ENCODE results near the gene WSB1.

The WSB1 gene

DNA sequence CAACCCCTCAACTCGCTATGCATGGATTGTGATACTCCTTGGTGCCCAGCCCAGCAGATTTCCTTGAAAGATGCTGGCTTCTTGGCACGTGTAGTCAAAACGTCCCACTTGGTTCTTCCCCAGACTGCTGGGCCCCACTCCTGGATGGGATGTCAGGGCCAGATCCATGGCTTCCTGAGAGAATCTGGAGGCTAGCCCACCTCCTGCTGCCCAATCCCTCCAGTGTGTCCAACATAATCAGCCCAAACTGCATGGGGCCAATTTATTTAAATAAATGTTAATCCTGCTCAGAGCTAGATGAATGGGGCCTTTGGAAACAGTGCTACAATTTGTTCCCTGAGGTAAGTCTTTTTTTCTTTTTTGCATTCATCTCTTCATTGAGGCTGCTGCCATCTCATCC, 49.4 kb downstream of the WSB1 start:
- Histone ChIP-seq H3K4me1 (ENCODE audit: control insufficient read depth in 1 of 2, insufficient read depth in 2 of 2, low read length in 2 of 2) (peaks cover under 1 to 4% of the 10 kb centered on the region in 2 donors), H3K27ac (ENCODE audit: low read depth, low read length) (no peak overlapping the region), H3K27me3 (ENCODE audit: control insufficient read depth in 1 of 2, insufficient read depth in 2 of 2, low read length in 2 of 2) (no peaks in the 10 kb centered on the region), H3K36me3 (ENCODE audit: control insufficient read depth in 1 of 2, insufficient read depth in 2 of 2, low read length in 2 of 2) (no peaks in the 10 kb centered on the region), H3K4me3 (ENCODE audit: low read depth in 1 of 2, low read length in 2 of 2) (no peak overlapping the region), H3K9me3 (ENCODE audit: control insufficient read depth in 1 of 2, low read length in 2 of 2) (no peaks in the 10 kb centered on the region), H3K9ac (ENCODE audit: low read depth in 1 of 2, low read length in 2 of 2) (no peak overlapping the region)

DNA sequence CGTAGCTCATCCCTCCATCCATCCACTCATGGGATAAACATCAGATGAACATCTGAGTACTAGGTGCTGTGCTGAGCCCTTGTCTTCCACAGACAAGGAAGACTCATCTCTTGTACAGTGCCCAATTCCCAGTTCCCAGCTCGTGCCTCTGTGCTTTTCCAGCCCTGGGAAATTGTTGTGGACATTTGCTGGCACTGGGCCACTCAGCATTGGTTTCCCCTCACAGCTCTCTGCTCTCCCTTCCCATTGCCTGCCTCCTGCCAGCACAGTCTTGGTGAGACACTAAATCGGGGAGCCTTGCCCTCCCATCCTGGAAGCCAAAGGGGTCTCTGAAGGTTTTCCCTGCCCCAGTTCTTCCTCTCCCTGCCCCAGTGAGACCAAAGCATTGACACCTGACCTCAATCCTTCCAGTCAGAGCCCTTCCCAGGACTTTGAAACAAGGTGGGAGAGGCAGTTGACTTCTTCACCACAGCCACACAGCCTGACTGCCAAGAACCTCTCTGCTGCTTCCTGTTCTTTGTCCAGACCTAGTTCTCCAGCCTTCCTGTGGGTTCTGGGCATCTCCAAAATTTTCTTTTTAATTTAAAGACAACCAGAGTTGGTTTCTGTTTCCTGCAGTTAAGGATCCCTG, 50.2 kb downstream of the WSB1 start:
- H3K27ac ChIP-seq (ENCODE audit: low read depth, low read length): no peak overlapping the region
- no peaks in the 10 kb centered on the region for H3K9me3 ChIP-seq (ENCODE audit: control insufficient read depth in 1 of 2, low read length in 2 of 2)
- no peak overlapping the region for H3K9ac ChIP-seq (ENCODE audit: low read depth in 1 of 2, low read length in 2 of 2)
- no peaks in the 10 kb centered on the region for H3K27me3 ChIP-seq (ENCODE audit: control insufficient read depth in 1 of 2, insufficient read depth in 2 of 2, low read length in 2 of 2)
- no peak overlapping the region for H3K4me3 ChIP-seq (ENCODE audit: low read depth in 1 of 2, low read length in 2 of 2)
- peaks cover 3 to 8% of the 10 kb centered on the region in 2 donors for H3K4me1 ChIP-seq (ENCODE audit: control insufficient read depth in 1 of 2, insufficient read depth in 2 of 2, low read length in 2 of 2)
- no peaks in the 10 kb centered on the region for H3K36me3 ChIP-seq (ENCODE audit: control insufficient read depth in 1 of 2, insufficient read depth in 2 of 2, low read length in 2 of 2)

GRCh38 chr17:27345141-27345904, 51.4 kb downstream of the WSB1 start:
- Histone ChIP-seq H3K9me3 (ENCODE audit: control insufficient read depth in 1 of 2, low read length in 2 of 2) (no peaks in the 10 kb centered on the region), H3K9ac (ENCODE audit: low read depth in 1 of 2, low read length in 2 of 2) (no peak overlapping the region), H3K36me3 (ENCODE audit: control insufficient read depth in 1 of 2, insufficient read depth in 2 of 2, low read length in 2 of 2) (no peaks in the 10 kb centered on the region), H3K4me1 (ENCODE audit: control insufficient read depth in 1 of 2, insufficient read depth in 2 of 2, low read length in 2 of 2) (peaks cover 3 to 8% of the 10 kb centered on the region in 2 donors), H3K27ac (ENCODE audit: low read depth, low read length) (no peak overlapping the region), H3K27me3 (ENCODE audit: control insufficient read depth in 1 of 2, insufficient read depth in 2 of 2, low read length in 2 of 2) (no peaks in the 10 kb centered on the region), H3K4me3 (ENCODE audit: low read depth in 1 of 2, low read length in 2 of 2) (no peak overlapping the region)

DNA sequence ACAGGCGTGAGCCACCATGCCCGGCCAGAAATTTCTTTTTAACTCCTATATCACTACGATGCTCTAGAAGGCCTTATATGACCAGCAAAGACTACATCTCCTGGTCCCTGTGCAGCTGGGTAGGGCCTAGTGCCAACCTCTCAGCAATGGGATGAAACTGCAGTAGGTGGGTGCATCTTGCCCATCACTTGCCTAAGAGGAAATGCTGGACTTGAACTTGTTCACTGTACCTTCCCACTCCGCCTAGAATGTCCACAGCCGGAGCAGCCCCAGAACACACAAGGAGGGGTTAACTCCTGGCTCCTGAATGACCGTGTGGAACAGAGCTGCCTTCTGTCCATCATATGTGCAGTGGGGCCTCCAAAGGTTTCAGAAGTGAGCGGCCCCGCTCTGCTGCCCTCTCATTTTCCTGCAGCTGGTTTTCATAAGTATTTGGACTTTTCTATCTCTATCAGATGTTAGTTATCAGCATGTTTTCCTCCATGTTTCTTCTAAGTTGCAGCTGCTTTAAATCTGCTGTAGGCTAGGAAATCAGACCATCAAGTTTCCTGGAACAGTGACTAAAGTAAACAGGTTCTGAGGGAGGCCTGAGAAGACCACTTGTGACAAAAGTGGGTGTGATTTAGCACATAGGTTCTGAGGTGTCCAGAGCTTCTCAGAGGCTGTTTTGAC, 52.5 kb downstream of the WSB1 start:
- H3K27ac ChIP-seq (ENCODE audit: low read depth, low read length): no peak overlapping the region
- no peaks in the 10 kb centered on the region for H3K9me3 ChIP-seq (ENCODE audit: control insufficient read depth in 1 of 2, low read length in 2 of 2)
- H3K36me3 ChIP-seq (ENCODE audit: control insufficient read depth in 1 of 2, insufficient read depth in 2 of 2, low read length in 2 of 2): no peaks in the 10 kb centered on the region
- peaks cover 3 to 8% of the 10 kb centered on the region in 2 donors for H3K4me1 ChIP-seq (ENCODE audit: control insufficient read depth in 1 of 2, insufficient read depth in 2 of 2, low read length in 2 of 2)
- no peaks in the 10 kb centered on the region for H3K27me3 ChIP-seq (ENCODE audit: control insufficient read depth in 1 of 2, insufficient read depth in 2 of 2, low read length in 2 of 2)
- H3K4me3 ChIP-seq (ENCODE audit: low read depth in 1 of 2, low read length in 2 of 2): no peak overlapping the region
- H3K9ac ChIP-seq (ENCODE audit: low read depth in 1 of 2, low read length in 2 of 2): no peak overlapping the region

- H3K4me3 ChIP-seq (ENCODE audit: low read depth in 1 of 2, low read length in 2 of 2): no peak overlapping the region
- peaks cover 8% of the 10 kb centered on the region in 2 donors for H3K4me1 ChIP-seq (ENCODE audit: control insufficient read depth in 1 of 2, insufficient read depth in 2 of 2, low read length in 2 of 2)
- no peak overlapping the region for H3K9ac ChIP-seq (ENCODE audit: low read depth in 1 of 2, low read length in 2 of 2)
- no peaks in the 10 kb centered on the region for H3K27me3 ChIP-seq (ENCODE audit: control insufficient read depth in 1 of 2, insufficient read depth in 2 of 2, low read length in 2 of 2)
- H3K9me3 ChIP-seq (ENCODE audit: control insufficient read depth in 1 of 2, low read length in 2 of 2): no peaks in the 10 kb centered on the region
- H3K36me3 ChIP-seq (ENCODE audit: control insufficient read depth in 1 of 2, insufficient read depth in 2 of 2, low read length in 2 of 2): no peaks in the 10 kb centered on the region
- no peak overlapping the region for H3K27ac ChIP-seq (ENCODE audit: low read depth, low read length)
Measured at GRCh38 chr17:27348196-27348595, 54.3 kb downstream of the WSB1 start.

DNA sequence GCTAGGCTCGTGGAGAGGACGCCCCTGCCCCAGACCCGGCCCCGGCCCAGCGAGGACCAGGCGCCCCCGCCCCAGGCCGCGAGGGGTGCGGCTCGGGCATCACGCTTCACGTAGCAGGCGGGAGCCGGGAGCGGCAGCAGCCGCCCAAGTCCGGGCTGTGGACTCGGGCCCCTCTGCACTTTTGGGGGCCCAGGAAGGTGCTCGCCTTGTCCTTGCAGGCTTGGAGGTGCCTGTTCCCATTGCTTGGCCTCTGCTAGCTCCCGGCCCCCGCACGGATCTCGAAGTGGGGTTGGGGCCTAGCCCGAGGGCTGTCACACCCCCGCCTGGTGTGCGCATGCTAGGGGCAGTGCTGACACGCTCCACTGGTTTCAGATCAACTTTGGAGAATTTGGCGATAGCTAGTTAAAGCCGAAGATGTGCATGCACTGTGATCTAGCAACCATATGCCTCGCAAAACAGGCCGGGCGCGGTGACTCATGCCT, 55.7 kb downstream of the WSB1 start:
- Histone ChIP-seq H3K36me3 (ENCODE audit: control insufficient read depth in 1 of 2, insufficient read depth in 2 of 2, low read length in 2 of 2) (no peaks in the 10 kb centered on the region), H3K9ac (ENCODE audit: low read depth in 1 of 2, low read length in 2 of 2) (peak overlapping the region in 1 of 2 donors; percentile 33), H3K9me3 (ENCODE audit: control insufficient read depth in 1 of 2, low read length in 2 of 2) (no peaks in the 10 kb centered on the region), H3K4me3 (ENCODE audit: low read depth in 1 of 2, low read length in 2 of 2) (peak overlapping the region in 1 of 2 donors; percentile 48), H3K27me3 (ENCODE audit: control insufficient read depth in 1 of 2, insufficient read depth in 2 of 2, low read length in 2 of 2) (no peaks in the 10 kb centered on the region), H3K4me1 (ENCODE audit: control insufficient read depth in 1 of 2, insufficient read depth in 2 of 2, low read length in 2 of 2) (peaks cover 11 to 15% of the 10 kb centered on the region in 2 donors), H3K27ac (ENCODE audit: low read depth, low read length) (no peak overlapping the region)

DNA sequence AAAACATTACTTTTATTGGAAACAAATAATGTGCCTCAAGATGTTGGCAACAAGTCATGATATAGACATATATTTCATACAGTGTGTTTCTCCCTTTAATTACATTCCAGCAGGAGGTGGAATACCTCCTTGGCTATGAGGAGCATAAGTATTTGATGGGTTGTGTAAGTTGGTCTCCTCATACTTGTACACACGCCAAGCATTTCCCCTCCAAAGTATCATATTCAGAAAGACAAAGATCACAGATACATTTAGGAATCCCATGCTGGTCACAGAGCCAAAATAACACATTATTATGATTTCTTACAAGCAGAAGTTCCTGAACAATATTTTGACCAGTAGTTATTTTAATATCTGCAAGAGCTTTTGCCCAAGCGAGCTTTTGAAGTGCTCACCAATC, 57.8 kb downstream of the WSB1 start:
- H3K36me3 ChIP-seq (ENCODE audit: control insufficient read depth in 1 of 2, insufficient read depth in 2 of 2, low read length in 2 of 2): no peaks in the 10 kb centered on the region
- no peak overlapping the region for H3K9ac ChIP-seq (ENCODE audit: low read depth in 1 of 2, low read length in 2 of 2)
- no peak overlapping the region for H3K27ac ChIP-seq (ENCODE audit: low read depth, low read length)
- H3K4me1 ChIP-seq (ENCODE audit: control insufficient read depth in 1 of 2, insufficient read depth in 2 of 2, low read length in 2 of 2): peaks cover 11 to 16% of the 10 kb centered on the region in 2 donors
- H3K9me3 ChIP-seq (ENCODE audit: control insufficient read depth in 1 of 2, low read length in 2 of 2): no peaks in the 10 kb centered on the region
- no peaks in the 10 kb centered on the region for H3K27me3 ChIP-seq (ENCODE audit: control insufficient read depth in 1 of 2, insufficient read depth in 2 of 2, low read length in 2 of 2)
- H3K4me3 ChIP-seq (ENCODE audit: low read depth in 1 of 2, low read length in 2 of 2): no peak overlapping the region

GRCh38 chr17:27352448-27353032, 58.6 kb downstream of the WSB1 start:
- H3K9ac ChIP-seq (ENCODE audit: low read depth in 1 of 2, low read length in 2 of 2): peak overlapping the region; percentile 82 to 87
- peak overlapping the region; percentile 76 to 77 for H3K4me3 ChIP-seq (ENCODE audit: low read depth in 1 of 2, low read length in 2 of 2)
- no peaks in the 10 kb centered on the region for H3K9me3 ChIP-seq (ENCODE audit: control insufficient read depth in 1 of 2, low read length in 2 of 2)

GRCh38 chr17:27353033-27353460, 59.1 kb downstream of the WSB1 start:
- Histone ChIP-seq H3K27me3 (ENCODE audit: control insufficient read depth in 1 of 2, insufficient read depth in 2 of 2, low read length in 2 of 2) (no peaks in the 10 kb centered on the region), H3K9ac (ENCODE audit: low read depth in 1 of 2, low read length in 2 of 2) (peak overlapping the region; percentile 82 to 87), H3K4me1 (ENCODE audit: control insufficient read depth in 1 of 2, insufficient read depth in 2 of 2, low read length in 2 of 2) (peaks cover 11 to 16% of the 10 kb centered on the region in 2 donors), H3K27ac (ENCODE audit: low read depth, low read length) (peak overlapping the region; percentile 87), H3K4me3 (ENCODE audit: low read depth in 1 of 2, low read length in 2 of 2) (peak overlapping the region; percentile 76 to 77), H3K36me3 (ENCODE audit: control insufficient read depth in 1 of 2, insufficient read depth in 2 of 2, low read length in 2 of 2) (no peaks in the 10 kb centered on the region), H3K9me3 (ENCODE audit: control insufficient read depth in 1 of 2, low read length in 2 of 2) (no peaks in the 10 kb centered on the region)

More at GRCh38 chr17:27352448-27353032, 58.6 kb downstream of the WSB1 start:
- Histone ChIP-seq H3K36me3 (ENCODE audit: control insufficient read depth in 1 of 2, insufficient read depth in 2 of 2, low read length in 2 of 2) (no peaks in the 10 kb centered on the region), H3K27me3 (ENCODE audit: control insufficient read depth in 1 of 2, insufficient read depth in 2 of 2, low read length in 2 of 2) (no peaks in the 10 kb centered on the region), H3K4me1 (ENCODE audit: control insufficient read depth in 1 of 2, insufficient read depth in 2 of 2, low read length in 2 of 2) (peaks cover 11 to 16% of the 10 kb centered on the region in 2 donors), H3K27ac (ENCODE audit: low read depth, low read length) (peak overlapping the region; percentile 87)
